OCI-LY3 (cell line): Measurements from ENCODE around the gene RFX2.

Experiments
- CTCF ChIP-seq: fragments of 200-600, 300-600 bp; sonication (generic); IDR thresholded peaks from 2 replicates; pipeline ENCODE4 v1.5.1; 2014; ENCODE audit warnings: antibody characterized with exemption, low read length, low read depth
- EZH2phosphoT487 ChIP-seq: fragments of 200-600 bp; shearing (Covaris generic); IDR thresholded peaks from 2 replicates; pipeline ENCODE4 v1.6.1; 2018; ENCODE audit warnings: antibody characterized with exemption, mixed run types, low read depth

DNA sequence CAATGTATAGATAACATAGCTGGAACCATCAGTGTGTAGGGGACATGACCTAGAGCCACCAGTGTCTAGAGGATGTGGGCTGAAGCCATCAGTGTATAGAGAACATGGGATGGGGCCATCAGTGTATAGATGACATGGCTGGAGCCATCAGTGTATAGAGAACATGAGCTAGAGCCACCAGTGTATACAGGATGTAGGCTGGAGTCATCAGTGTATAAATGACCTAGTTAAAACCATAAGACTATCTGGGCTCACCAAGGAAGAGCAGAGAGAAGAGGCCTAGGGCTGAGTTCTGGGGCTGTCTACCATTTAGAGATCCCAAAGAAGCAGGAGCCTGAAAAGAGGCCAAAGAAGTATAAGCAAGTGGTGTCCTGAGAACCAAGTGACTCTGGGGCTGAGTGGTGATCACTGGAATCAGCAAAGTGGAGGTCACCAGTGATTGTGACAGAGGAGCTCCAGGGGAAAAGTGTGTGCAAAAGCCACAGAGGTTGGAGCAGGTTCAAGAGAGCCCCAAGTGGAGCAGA lies 41.0 kb downstream of the RFX2 start:
- TF ChIP-seq CTCF: no peak
- no peak for TF ChIP-seq EZH2phosphoT487
